GM18508 (cell line): ENCODE data around the gene CCL8.

Experiments
- ATAC-seq: cut with Tn5 transposase; IDR thresholded peaks from one replicate; pipeline ENCODE4 v1.9.1; 2021; ENCODE audit warnings: moderate number of reproducible peaks; ENCODE audit not compliant: insufficient read depth, unreplicated experiment

CCL8 gene

GRCh38 chr17:34319039-34319483 is at the start of gene CCL8:
Gene CCL8 (plus strand): TSS chr17:34319435. CDS start chr17:34319502, 67 bp downstream.
- ATAC-seq: no peak

GRCh38 chr17:34269969-34270368 is 49.3 kb upstream of the CCL8 start, which contains the start of gene CCL7:
Gene CCL7 (plus strand): TSS chr17:34270221. CDS start chr17:34270291, 70 bp downstream.
- ATAC-seq: no peak

- ATAC-seq: no peak
Measured at GRCh38 chr17:34275881-34276280, 43.4 kb upstream of the CCL8 start.

- no peak for ATAC-seq
Measured at GRCh38 chr17:34276826-34277225, 42.4 kb upstream of the CCL8 start.

- no peak for ATAC-seq
Measured at GRCh38 chr17:34283571-34283970, 35.7 kb upstream of the CCL8 start.

DNA sequence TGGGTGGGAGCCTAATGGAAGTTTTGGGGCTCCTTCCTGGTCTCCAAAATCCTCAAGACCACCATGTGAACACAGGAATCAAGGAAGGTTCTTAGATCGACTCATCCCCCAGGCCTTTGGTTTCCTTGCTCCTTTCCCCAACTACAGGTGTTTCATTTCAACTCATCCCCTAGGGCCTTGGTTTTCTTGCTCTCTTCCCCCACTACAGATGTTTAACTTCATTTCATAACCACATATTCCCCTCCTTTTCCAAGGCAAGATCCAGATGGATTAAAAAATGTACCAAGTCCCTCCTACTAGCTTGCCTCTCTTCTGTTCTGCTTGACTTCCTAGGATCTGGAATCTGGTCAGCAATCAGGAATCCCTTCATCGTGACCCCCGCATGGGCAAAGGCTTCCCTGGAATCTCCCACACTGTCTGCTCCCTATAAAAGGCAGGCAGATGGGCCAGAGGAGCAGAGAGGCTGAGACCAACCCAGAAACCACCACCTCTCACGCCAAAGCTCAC is 33.9 kb upstream of the CCL8 start, which contains the start of gene CCL11:
TSS of gene CCL11 (plus strand) at position 457 of the 507 bp plus-strand sequence. CDS start 67 bp downstream, outside the sequence.
- ATAC-seq: no peak

DNA sequence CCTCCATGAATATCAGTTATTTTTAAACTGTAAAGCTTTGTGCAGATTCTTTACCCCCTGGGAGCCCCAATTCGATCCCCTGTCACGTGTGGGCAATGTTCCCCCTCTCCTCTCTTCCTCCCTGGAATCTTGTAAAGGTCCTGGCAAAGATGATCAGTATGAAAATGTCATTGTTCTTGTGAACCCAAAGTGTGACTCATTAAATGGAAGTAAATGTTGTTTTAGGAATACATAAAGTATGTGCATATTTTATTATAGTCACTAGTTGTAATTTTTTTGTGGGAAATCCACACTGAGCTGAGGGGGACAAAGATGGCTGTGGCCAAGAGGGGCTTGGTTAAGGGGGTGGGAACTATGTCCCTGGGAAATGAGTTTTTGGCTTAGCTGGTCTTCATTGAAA is 31.4 kb upstream of the CCL8 start:
- no peak for ATAC-seq

DNA sequence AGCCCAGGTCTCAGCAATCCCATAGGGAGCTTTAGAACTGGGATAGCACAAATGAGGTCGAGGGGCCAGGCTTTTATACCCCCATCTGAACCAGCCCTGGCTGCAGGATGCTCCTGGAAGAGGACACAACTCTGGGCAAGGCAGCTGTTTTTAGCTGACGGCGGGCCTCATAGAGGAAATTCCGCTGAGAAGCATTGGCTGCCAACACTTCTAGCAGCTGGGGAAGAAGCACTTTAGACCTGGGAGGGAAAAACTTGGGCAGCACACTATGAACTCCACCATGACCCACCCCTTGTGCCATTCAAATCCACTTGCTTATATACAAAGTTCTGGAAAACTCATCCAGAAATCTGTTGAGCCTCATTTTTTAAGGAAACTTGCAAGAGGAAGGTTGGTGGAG is 28.6 kb upstream of the CCL8 start:
- no peak for ATAC-seq

GRCh38 chr17:34291721-34292348 is 27.4 kb upstream of the CCL8 start:
- ATAC-seq: no peak

- ATAC-seq: no peak
Measured at GRCh38 chr17:34299027-34299426, 20.2 kb upstream of the CCL8 start.

DNA sequence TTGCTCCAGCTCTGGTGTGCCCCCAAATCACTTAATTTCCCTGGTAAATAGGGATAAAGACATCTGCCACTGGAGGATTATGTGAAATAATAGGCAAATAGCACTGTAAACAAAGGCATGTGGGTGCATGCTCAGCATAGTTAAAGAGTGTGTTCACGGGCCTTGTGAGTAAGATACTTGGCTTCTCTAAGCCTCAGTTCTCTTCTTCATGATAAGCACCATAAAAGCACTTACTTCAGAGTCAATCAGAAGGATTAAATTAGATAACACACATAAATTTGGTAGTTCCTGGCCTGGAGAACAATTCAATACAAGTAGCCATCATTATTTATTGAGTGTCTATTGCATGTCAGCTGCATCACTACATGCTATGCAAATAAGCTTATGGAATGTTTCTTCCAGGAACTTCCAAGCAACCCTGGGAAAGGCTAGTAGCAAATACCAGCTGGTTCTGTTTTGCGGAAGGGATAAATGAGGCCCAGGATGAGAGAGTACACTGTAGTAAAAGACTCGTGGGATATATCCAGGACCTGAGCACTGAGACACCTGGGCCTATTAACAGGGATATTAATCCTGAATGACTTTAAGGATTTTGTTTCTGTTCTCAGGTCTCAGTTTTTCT is 19.2 kb upstream of the CCL8 start:
- no peak for ATAC-seq

DNA sequence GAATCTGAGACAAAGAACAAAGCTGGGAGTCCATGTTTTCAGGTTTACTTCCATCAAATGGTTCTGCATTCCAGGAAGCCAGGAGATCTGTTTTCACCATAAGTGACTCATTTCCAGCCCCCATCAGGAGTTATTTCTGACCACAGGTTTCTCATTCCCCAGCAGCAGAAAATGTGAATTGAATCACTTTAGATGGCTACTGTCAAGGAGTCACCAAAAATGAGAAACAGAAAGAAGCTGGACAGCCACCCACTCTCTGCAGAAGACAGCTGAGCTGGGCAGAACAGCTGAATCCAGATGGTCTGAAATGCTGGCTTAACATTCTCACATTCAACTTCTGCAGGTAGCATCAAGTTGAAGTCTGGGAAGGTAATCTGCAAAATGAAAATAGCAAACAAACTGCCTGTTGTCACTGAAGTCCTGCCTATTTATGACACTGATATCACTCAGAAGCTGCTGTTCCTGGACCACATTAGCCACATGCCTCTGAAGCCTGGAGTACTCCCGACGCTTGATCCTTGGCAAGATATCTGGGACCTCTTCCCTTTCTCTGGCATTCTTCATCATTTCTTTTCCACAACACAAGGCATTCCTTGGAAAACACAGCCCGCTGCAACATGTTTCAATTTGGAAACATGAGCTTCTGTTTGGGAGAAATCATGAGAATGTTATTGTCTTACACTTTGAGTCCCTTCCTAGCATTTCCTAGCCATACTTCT is 18.4 kb upstream of the CCL8 start:
- no peak for ATAC-seq

DNA sequence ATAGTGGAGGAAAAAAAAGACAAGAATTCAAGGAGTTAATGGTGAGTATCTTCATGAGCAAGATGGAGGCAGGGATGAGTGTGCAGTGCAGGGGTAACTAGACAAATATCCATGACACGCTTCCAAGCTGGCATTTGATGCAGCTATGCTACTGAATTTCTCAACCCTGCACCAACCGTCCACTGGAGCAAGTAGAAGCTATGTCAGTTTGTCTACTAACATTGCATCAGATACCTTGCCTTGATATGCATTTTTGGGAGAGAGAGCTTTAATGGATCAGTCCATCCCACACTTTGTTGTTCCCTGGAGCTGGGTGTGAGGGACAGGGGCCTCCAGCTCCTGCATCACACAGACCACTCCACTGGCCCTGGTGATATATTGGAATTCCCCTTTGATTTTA is 17.2 kb upstream of the CCL8 start:
- ATAC-seq: no peak

GRCh38 chr17:34302636-34303035 is 16.6 kb upstream of the CCL8 start:
- no peak for ATAC-seq

DNA sequence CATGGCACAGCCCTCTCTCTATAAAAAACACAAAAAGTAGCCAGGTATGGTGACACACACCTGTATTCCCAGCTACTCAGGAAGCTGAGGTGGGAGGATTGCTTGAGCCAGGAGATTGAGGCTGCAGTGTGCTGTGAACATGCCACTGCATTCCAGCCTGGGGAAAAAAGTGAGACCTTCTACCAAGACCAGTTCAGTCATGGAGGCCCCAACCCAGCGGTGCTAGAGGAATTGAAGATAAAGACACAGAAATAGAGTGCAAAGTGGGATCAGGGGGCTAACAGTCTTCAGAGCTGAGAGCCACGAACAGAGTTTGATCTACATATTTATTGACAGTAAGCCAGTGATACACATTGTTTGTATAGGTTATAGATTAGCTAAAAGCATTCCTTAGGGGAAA is 15.6 kb upstream of the CCL8 start:
- no peak for ATAC-seq

GRCh38 chr17:34305061-34305460 is 14.2 kb upstream of the CCL8 start:
- no peak for ATAC-seq

- no peak for ATAC-seq
Measured at GRCh38 chr17:34305606-34306005, 13.6 kb upstream of the CCL8 start.

- no peak for ATAC-seq
Measured at GRCh38 chr17:34306466-34306865, 12.8 kb upstream of the CCL8 start.

DNA sequence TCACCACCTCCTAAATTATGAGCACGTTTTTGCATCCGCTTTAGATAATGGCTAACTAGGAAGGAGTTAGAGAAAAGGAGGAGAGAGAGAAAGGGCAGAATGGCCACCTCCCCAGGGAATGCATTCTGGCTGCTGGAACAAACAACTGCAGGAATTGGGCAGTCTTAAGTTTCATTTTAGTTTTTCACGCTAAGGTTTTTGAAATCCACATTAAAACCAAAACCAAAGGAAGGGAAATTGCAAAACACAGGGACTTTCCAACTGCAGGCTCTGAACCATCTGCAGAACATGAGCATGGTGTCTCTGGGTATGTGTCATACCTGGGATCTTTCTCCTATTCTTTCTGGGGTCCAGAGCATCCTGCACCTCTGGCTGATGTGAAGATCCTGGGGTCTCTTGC is 12.1 kb upstream of the CCL8 start:
- no peak for ATAC-seq

DNA sequence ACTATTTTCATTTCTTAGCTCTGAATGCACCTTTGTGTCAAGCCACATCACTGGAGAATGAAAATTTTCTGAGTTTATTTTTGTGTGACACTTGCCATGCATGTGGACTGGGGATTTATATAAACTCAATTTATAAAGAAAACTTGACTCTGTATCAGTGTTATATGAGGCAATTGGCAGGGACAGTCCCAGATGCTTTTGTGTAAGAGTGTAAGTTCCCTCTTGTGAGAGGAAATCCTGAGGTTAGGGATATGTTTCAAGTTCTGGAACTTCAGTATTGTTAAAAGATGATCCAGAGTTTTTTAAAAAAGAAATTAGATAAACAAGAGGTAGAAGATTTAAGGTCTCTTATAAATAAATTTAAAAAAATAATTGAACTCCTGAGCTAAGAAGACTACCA is 10.9 kb upstream of the CCL8 start:
- ATAC-seq: no peak

- no peak for ATAC-seq
Measured at GRCh38 chr17:34311291-34311690, 7.9 kb upstream of the CCL8 start.
